Left ventricle myocardium inferior (tissue), 1 donor: ENCODE results near the gene SETMAR. TPM values are rescaled to one million over a fixed set of nuclear protein-coding genes. Genes with fewer than 3 reads are reported as not detected.
A peak's percentile ranks its signal among the peaks of the same experiment; 100 is the strongest.

Experiments used
- DNase-seq: peaks from one replicate; pipeline ENCODE4 v3.0.0-alpha.2; 2020
- H3K27ac ChIP-seq: fragments of 200-600 bp; replicated peaks from 2 replicates; pipeline ENCODE4 v1.8.0; 2021
- H3K27me3 ChIP-seq: fragments of 200-600 bp; 2 replicates; pipeline ENCODE4 v1.8.0; 2021; ENCODE audit warnings: low read depth
- H3K36me3 ChIP-seq: fragments of 200-600 bp; 2 replicates; pipeline ENCODE4 v1.8.0; 2021
- H3K4me1 ChIP-seq: fragments of 200-600 bp; 2 replicates; pipeline ENCODE4 v1.8.0; 2021
- H3K4me3 ChIP-seq: fragments of 200-600 bp; 2 replicates; pipeline ENCODE4 v1.8.0; 2021; ENCODE audit warnings: mild to moderate bottlenecking, moderate library complexity
- H3K9me3 ChIP-seq: fragments of 200-600 bp; replicated peaks from 2 replicates; pipeline ENCODE4 v1.8.0; 2021
- intact Hi-C: fragments of 100-400 bp; cut with micrococcal nuclease; formaldehyde crosslinking; loops from one replicate; pipeline ENCODE4 v1.11.0; 2022
- total RNA-seq: library from RNA; stranded (reverse); fragmentation: NEBNext Ultra II Directional; extraction: Animal tissue kit (Norgen Biotek cat#: 25700); gene quantifications from one replicate; pipeline ENCODE4 v1.2.1, GENCODE V29; 2021
- TF ChIP-seq, protein P1 (sequence below): fragments of 200-600 bp; IDR thresholded peaks from 2 replicates; pipeline ENCODE4 v1.8.0; 2021; ENCODE audit warnings: antibody characterized with exemption, mild to moderate bottlenecking, borderline replicate concordance
- donor health status: DM: no; HTN: yes; CAD: no; lungs with severe emphysema.

The SETMAR gene
- total RNA-seq, 1 donor from 2014 or later, result 16.6 TPM

- Histone ChIP-seq H3K36me3 (no peaks in the 10 kb centered on the region), H3K4me1 (peaks cover 29% of the 10 kb centered on the region), H3K27ac (peak overlapping the region; percentile 38), H3K27me3 (no peaks in the 10 kb centered on the region), H3K4me3 (no peak overlapping the region), H3K9me3 (no peaks in the 10 kb centered on the region)
- TF ChIP-seq, protein P1, sequence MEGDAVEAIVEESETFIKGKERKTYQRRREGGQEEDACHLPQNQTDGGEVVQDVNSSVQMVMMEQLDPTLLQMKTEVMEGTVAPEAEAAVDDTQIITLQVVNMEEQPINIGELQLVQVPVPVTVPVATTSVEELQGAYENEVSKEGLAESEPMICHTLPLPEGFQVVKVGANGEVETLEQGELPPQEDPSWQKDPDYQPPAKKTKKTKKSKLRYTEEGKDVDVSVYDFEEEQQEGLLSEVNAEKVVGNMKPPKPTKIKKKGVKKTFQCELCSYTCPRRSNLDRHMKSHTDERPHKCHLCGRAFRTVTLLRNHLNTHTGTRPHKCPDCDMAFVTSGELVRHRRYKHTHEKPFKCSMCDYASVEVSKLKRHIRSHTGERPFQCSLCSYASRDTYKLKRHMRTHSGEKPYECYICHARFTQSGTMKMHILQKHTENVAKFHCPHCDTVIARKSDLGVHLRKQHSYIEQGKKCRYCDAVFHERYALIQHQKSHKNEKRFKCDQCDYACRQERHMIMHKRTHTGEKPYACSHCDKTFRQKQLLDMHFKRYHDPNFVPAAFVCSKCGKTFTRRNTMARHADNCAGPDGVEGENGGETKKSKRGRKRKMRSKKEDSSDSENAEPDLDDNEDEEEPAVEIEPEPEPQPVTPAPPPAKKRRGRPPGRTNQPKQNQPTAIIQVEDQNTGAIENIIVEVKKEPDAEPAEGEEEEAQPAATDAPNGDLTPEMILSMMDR, result no peak
- intact Hi-C loops, result loop anchor here (10.0 kb wide), 1 partner anchor 139 kb away; the partner anchor contains the start of gene ITPR1
- peak; percentile 59 for DNase-seq
These were observed 52.4 kb downstream of the SETMAR start for GRCh38 chr3:4355401-4356219.

DNA sequence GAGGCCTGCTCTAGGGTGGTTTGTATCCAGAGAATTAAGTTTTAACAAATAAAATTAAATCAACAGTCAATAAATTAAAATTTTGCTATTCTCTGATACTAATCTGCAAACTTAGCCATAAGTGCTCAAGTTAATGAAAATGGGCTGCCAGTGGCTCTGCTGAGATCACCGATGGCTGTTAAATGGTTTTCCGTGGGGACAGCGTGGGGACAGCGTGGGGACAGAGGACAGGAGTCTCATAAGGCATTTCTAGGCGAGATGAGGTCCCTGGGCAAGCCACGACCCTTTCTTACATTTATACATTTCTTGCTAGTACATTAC lies 53.0 kb downstream of the SETMAR start:
- no peak for DNase-seq
- Histone ChIP-seq H3K4me1 (peaks cover 26% of the 10 kb centered on the region), H3K4me3 (no peak overlapping the region), H3K9me3 (no peaks in the 10 kb centered on the region), H3K27me3 (no peaks in the 10 kb centered on the region), H3K27ac (peak overlapping the region; percentile 38), H3K36me3 (peaks cover 1% of the 10 kb centered on the region)
- TF ChIP-seq, protein P1, result no peak
- intact Hi-C loops, result loop anchor here (10.0 kb wide), 1 partner anchor 139 kb away; the partner anchor contains the start of gene ITPR1

- intact Hi-C loops, result loop anchor here (10.0 kb wide), 1 partner anchor 138 kb away; the partner anchor contains the start of gene ITPR1
- H3K27ac ChIP-seq, result peak overlapping the region; percentile 38
- peaks cover 7% of the 10 kb centered on the region for H3K36me3 ChIP-seq
- no peaks in the 10 kb centered on the region for H3K27me3 ChIP-seq
- no peak for DNase-seq
- no peaks in the 10 kb centered on the region for H3K9me3 ChIP-seq
- no peak overlapping the region for H3K4me3 ChIP-seq
- H3K4me1 ChIP-seq, result peaks cover 20% of the 10 kb centered on the region
- TF ChIP-seq, protein P1, result no peak
These were observed 53.6 kb downstream of the SETMAR start for GRCh38 chr3:4356546-4357410.

DNA sequence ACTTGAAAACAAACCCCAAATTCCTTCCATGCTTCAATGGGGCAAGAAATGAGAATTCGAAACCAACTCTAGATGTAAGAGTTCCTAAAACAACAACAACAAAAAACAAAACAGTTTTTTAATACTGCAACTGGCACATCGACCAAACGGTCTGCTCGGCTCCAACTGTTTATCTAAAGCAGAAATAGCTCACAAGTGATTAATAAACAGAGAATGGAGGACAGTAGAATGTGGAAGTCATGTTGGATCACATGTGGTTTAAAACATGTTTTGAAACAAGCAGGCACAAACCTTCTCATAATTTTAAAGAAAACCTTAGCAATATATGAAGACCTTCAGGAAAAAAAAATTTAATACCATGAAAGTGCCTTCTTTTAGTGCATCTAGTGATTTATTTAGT lies 55.1 kb downstream of the SETMAR start:
- intact Hi-C loops, result loop anchor here (10.0 kb wide), 1 partner anchor 137 kb away; the partner anchor contains the start of gene ITPR1
- H3K27ac ChIP-seq, result no peak overlapping the region
- no peak for DNase-seq
- no peaks in the 10 kb centered on the region for H3K27me3 ChIP-seq
- TF ChIP-seq, protein P1, result no peak
- peaks cover 20% of the 10 kb centered on the region for H3K4me1 ChIP-seq
- no peaks in the 10 kb centered on the region for H3K9me3 ChIP-seq
- no peak overlapping the region for H3K4me3 ChIP-seq
- peaks cover 13% of the 10 kb centered on the region for H3K36me3 ChIP-seq

- Histone ChIP-seq H3K27me3 (no peaks in the 10 kb centered on the region), H3K27ac (no peak overlapping the region), H3K4me1 (peaks cover 18% of the 10 kb centered on the region), H3K9me3 (no peaks in the 10 kb centered on the region), H3K4me3 (no peak overlapping the region), H3K36me3 (peaks cover 13% of the 10 kb centered on the region)
- TF ChIP-seq, protein P1, result no peak
- DNase-seq, result no peak
- intact Hi-C loops, result loop anchor here (10.0 kb wide), 1 partner anchor 135 kb away; the partner anchor contains the start of gene ITPR1
These were observed 56.8 kb downstream of the SETMAR start for GRCh38 chr3:4359805-4360502.
